T-helper 1 cell treated with Interleukin-12 subunit alpha and Interleukin-12 subunit beta and Interleukin-4 antibody, amounts not matched to agents 30 μg/mL and 1 μg/mL, for 36 hours (primary cell): ENCODE results near the gene UCMA.

Source experiments
- H3K27ac Mint-ChIP-seq: one replicate; pipeline ENCODE4 v1.8.0; 2021; ENCODE audit warnings: mild to moderate bottlenecking, mixed read lengths
- H3K27me3 Mint-ChIP-seq: one replicate; pipeline ENCODE4 v1.8.0; 2021; ENCODE audit warnings: low read depth, mixed read lengths
- H3K36me3 Mint-ChIP-seq: one replicate; pipeline ENCODE4 v1.8.0; 2021; ENCODE audit warnings: low read depth, mixed read lengths
- H3K4me1 Mint-ChIP-seq: one replicate; pipeline ENCODE4 v1.8.0; 2021; ENCODE audit warnings: low read depth, mixed read lengths
- H3K4me3 Mint-ChIP-seq: one replicate; pipeline ENCODE4 v1.8.0; 2021; ENCODE audit warnings: mild to moderate bottlenecking, moderate library complexity, mixed read lengths
- H3K9me3 Mint-ChIP-seq: one replicate; pipeline ENCODE4 v1.8.0; 2021; ENCODE audit warnings: mixed read lengths

UCMA gene

GRCh38 chr10:13222151-13222550, 12.0 kb downstream of the UCMA start:
- no peaks in the 10 kb centered on the region for H3K27me3 Mint-ChIP-seq
- H3K4me3 Mint-ChIP-seq = no peak overlapping the region
- no peak overlapping the region for H3K27ac Mint-ChIP-seq
- H3K4me1 Mint-ChIP-seq = peaks cover 6% of the 10 kb centered on the region
- H3K9me3 Mint-ChIP-seq = no peaks in the 10 kb centered on the region
- no peaks in the 10 kb centered on the region for H3K36me3 Mint-ChIP-seq

DNA sequence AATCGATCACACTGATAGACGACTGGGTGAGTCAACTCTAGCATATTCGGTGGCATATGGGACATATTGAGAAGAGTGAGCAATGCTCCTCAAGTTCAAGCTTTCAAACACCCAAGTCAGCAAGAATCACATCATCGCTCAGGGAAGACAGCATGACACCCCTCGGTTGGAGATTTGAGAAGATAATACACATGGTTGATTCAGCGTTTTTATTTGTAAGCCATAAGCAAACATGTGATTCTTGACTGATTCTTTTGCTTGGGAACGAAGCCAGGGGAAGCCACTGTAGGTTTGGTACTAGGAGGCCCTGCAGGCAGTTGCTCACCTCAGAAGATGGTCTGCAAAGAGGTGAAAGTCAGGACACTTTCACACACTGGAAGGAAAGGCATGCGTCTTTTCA, 12.6 kb downstream of the UCMA start:
- Mint-ChIP-seq H3K4me1 (peaks cover 6% of the 10 kb centered on the region), H3K27ac (no peak overlapping the region), H3K9me3 (no peaks in the 10 kb centered on the region), H3K4me3 (no peak overlapping the region), H3K27me3 (no peaks in the 10 kb centered on the region), H3K36me3 (no peaks in the 10 kb centered on the region)

DNA sequence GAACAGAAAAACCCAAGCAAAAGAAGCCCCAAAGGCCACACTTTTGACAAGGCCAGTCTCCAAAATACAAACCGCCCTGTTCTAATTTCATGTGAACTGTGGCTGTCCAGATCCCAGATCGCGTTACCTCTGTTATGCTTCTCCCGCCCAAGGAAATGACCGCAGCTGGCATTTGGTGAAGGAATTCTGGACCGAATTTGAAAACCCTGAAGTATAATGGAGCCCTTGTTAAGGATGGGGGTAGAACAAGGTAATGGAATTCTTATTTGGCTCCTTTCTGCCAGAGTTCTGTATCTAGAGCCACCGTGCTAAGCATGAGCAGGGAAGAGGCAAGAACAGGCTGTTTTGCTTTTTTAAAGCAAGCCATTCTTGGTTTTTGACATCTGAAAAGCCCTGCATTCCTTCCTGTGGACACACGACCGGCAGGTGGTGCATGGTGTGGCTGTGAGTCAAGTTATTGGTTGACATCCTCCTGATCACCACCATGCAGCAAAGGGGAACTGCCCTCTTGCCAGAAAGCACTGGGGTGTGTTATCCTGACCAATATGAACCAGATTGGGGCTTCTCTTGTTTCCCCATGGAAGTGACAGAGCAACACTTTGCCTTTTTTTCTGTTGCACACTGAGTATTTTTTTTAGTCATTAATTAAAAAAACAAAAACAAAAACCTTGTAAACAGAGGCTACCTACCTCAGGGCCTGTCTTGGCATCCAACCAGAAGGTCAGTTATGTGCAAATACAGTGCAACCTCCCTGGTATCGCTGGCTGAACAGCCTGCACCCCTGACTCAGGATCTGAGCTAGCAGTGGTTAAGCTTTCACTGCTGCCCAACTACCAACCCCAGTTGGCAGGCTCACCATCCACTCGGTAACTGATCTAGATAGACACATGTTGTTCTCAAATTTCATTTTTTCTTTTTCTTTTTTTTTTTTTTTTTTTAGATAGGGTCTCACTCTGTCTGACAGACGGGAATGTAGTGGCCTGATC, 14.2 kb downstream of the UCMA start:
- Mint-ChIP-seq H3K4me3 (no peak overlapping the region), H3K9me3 (no peaks in the 10 kb centered on the region), H3K27me3 (no peaks in the 10 kb centered on the region), H3K36me3 (no peaks in the 10 kb centered on the region), H3K27ac (no peak overlapping the region), H3K4me1 (peaks cover 6% of the 10 kb centered on the region)

- H3K27ac Mint-ChIP-seq = no peak overlapping the region
- peaks cover under 1% of the 10 kb centered on the region for H3K4me1 Mint-ChIP-seq
- no peaks in the 10 kb centered on the region for H3K36me3 Mint-ChIP-seq
- H3K4me3 Mint-ChIP-seq = no peak overlapping the region
- no peaks in the 10 kb centered on the region for H3K9me3 Mint-ChIP-seq
- no peaks in the 10 kb centered on the region for H3K27me3 Mint-ChIP-seq
Measured at GRCh38 chr10:13218878-13219277, 15.3 kb downstream of the UCMA start.

GRCh38 chr10:13213163-13213562, 21.0 kb downstream of the UCMA start:
- Mint-ChIP-seq H3K9me3 (no peaks in the 10 kb centered on the region), H3K4me3 (no peak overlapping the region), H3K27me3 (no peaks in the 10 kb centered on the region), H3K27ac (no peak overlapping the region), H3K36me3 (peaks cover 3% of the 10 kb centered on the region), H3K4me1 (no peaks in the 10 kb centered on the region)

- no peak overlapping the region for H3K4me3 Mint-ChIP-seq
- no peaks in the 10 kb centered on the region for H3K9me3 Mint-ChIP-seq
- peaks cover 27% of the 10 kb centered on the region for H3K36me3 Mint-ChIP-seq
- H3K4me1 Mint-ChIP-seq = no peaks in the 10 kb centered on the region
- H3K27me3 Mint-ChIP-seq = no peaks in the 10 kb centered on the region
- no peak overlapping the region for H3K27ac Mint-ChIP-seq
Measured at GRCh38 chr10:13206546-13207443, 27.4 kb downstream of the UCMA start.

GRCh38 chr10:13206091-13206490, 28.1 kb downstream of the UCMA start:
- Mint-ChIP-seq H3K27me3 (no peaks in the 10 kb centered on the region), H3K36me3 (peaks cover 33% of the 10 kb centered on the region), H3K4me1 (no peaks in the 10 kb centered on the region), H3K27ac (no peak overlapping the region), H3K9me3 (no peaks in the 10 kb centered on the region), H3K4me3 (no peak overlapping the region)

DNA sequence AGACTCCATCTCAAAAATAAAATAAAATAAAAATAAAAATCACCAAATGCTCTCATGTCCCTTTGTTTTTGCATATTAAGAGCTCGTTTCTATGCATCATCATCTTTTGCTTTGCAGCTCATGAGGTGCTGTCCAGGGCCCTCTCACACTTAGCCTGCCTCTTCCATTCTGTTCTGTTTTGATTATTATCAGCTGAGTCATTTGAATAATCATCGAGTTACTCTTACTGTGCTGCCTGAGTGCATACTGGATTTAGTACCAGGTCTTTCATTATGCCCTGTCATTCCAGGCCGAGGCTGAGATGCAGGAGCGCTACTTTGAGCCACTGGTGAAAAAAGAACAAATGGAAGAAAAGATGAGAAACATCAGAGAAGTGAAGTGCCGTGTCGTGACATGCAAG, 33.0 kb downstream of the UCMA start:
- no peaks in the 10 kb centered on the region for H3K27me3 Mint-ChIP-seq

DNA sequence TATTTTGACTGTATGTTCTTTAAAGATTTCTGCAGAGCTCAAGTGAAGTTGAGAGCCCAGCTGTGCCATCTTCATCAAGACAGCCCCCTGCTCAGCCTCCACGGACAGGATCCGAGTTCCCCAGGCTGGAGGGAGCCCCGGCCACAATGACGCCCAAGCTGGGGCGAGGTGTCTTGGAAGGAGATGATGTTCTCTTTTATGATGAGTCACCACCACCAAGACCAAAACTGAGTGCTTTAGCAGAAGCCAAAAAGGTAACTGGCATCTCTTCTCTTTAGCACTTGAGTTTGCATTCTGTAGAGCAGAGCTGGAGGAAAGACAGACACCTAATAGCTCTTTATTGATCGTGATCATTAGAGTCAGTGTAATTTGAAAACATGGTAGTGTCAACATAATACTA, 39.2 kb downstream of the UCMA start:
- Mint-ChIP-seq H3K4me3 (no peak overlapping the region), H3K9me3 (no peaks in the 10 kb centered on the region), H3K27me3 (no peaks in the 10 kb centered on the region), H3K27ac (no peak overlapping the region), H3K36me3 (peaks cover 30% of the 10 kb centered on the region), H3K4me1 (no peaks in the 10 kb centered on the region)

More for the DNA sequence above, 33.0 kb downstream of the UCMA start:
- Mint-ChIP-seq H3K27ac (no peak overlapping the region), H3K4me1 (no peaks in the 10 kb centered on the region), H3K4me3 (no peak overlapping the region), H3K9me3 (no peaks in the 10 kb centered on the region), H3K36me3 (peaks cover 29% of the 10 kb centered on the region)

DNA sequence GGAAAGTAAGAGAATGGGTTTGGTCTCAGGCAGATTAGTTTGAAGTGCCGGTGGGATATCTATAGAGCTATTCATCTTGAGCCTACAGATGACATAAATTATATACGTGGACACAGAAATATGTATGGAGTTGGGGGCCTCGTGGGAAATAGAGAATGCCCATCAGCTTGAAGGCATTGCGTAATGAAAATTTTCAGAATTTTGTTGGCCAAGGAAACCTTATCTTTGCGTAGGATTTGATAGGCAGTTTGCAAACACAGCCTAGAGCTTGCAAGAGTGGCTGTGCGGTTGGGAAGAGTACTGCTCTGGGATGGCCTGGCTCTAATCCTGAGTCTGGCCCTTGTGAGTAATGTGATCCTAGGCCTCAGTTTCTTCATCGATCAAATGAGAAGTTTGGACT, 40.5 kb downstream of the UCMA start:
- Mint-ChIP-seq H3K36me3 (peaks cover 31% of the 10 kb centered on the region), H3K9me3 (no peaks in the 10 kb centered on the region), H3K4me1 (no peaks in the 10 kb centered on the region), H3K27me3 (no peaks in the 10 kb centered on the region), H3K4me3 (no peak overlapping the region), H3K27ac (no peak overlapping the region)

DNA sequence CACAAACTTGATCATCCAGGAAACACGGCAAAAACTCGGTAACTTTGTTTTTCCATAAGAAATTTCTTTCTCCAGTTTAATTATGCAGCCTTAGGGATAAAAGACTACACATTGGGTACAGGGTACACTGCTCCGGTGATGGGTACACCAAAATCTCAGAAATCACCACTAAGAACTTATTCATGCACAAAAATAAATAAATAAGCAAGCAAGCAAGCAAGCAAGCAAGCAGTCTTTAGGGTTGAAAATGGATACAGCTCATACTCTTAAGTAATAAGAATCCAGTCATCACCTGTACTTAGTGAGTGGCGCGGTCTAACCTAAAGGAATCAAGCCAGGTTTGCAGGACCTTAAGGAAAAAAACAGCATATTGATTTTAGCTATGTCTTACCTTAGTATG, 42.8 kb downstream of the UCMA start:
- Mint-ChIP-seq H3K27me3 (no peaks in the 10 kb centered on the region), H3K27ac (no peak overlapping the region), H3K9me3 (no peaks in the 10 kb centered on the region), H3K4me3 (no peak overlapping the region), H3K4me1 (no peaks in the 10 kb centered on the region), H3K36me3 (peaks cover 37% of the 10 kb centered on the region)

GRCh38 chr10:13190816-13191215, 43.4 kb downstream of the UCMA start:
- Mint-ChIP-seq H3K36me3 (peaks cover 39% of the 10 kb centered on the region), H3K4me1 (no peaks in the 10 kb centered on the region), H3K4me3 (no peak overlapping the region), H3K27ac (no peak overlapping the region), H3K9me3 (no peaks in the 10 kb centered on the region), H3K27me3 (no peaks in the 10 kb centered on the region)

DNA sequence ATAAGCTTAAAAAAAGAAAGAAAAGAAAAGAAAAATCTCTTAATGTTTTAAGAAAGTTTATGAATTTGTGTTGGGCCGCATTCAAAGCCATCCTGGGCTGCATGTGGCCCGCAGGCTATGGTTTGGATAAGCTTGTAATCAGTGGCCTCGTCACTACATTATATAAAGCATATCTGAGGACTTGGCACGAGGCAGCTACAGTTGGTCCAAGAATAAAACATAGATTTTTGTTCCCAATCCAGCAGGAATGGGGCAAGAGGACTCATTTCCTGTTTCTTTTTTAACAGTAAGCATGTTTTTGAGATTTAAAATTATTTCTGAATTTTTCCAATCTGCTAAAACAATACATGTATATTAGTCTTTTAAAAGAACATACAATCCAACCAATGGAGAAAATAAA, 44.2 kb downstream of the UCMA start:
- Mint-ChIP-seq H3K27me3 (no peaks in the 10 kb centered on the region), H3K4me3 (no peak overlapping the region), H3K9me3 (no peaks in the 10 kb centered on the region), H3K4me1 (no peaks in the 10 kb centered on the region), H3K27ac (no peak overlapping the region), H3K36me3 (peaks cover 39% of the 10 kb centered on the region)

- H3K36me3 Mint-ChIP-seq = peaks cover 38% of the 10 kb centered on the region
- no peaks in the 10 kb centered on the region for H3K4me1 Mint-ChIP-seq
- H3K9me3 Mint-ChIP-seq = no peaks in the 10 kb centered on the region
- H3K27me3 Mint-ChIP-seq = no peaks in the 10 kb centered on the region
- H3K27ac Mint-ChIP-seq = no peak overlapping the region
- H3K4me3 Mint-ChIP-seq = no peak overlapping the region
Measured at GRCh38 chr10:13188593-13188992, 45.6 kb downstream of the UCMA start.

DNA sequence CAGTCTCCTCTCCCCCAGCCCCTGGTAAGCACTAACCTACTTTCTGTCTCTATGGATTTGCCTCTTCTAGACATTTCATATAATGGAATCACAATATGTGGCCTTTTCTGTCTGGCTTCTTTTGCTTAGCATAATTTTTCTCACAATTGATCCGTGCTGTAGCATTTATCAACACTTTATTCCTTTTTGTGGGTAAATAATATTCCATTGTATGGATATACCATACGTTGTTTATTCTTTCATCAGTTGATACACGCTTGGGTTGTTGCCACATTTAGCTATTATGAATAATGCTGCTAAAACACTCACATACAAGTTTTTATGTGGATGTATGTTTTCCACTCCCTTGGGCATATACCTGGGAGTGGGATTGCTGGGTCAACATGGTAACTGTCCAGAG, 47.0 kb downstream of the UCMA start:
- Mint-ChIP-seq H3K4me3 (no peak overlapping the region), H3K27me3 (no peaks in the 10 kb centered on the region), H3K9me3 (no peaks in the 10 kb centered on the region), H3K27ac (no peak overlapping the region), H3K36me3 (peaks cover 34% of the 10 kb centered on the region), H3K4me1 (no peaks in the 10 kb centered on the region)
